ENCODE measurements around the gene ZNF474. TPM values are rescaled to one million over a fixed set of nuclear protein-coding genes. Genes with fewer than 3 reads are reported as not detected.
A peak's percentile ranks its signal among the peaks of the same experiment; 100 is the strongest.

The ZNF474 gene
- total RNA-seq, 2 donors from 2014 or later, result 0.57 TPM; not detected in 1

GRCh38 chr5:122124766-122125165 is 4.6 kb upstream of the ZNF474 start:
- peaks cover 16% of the 10 kb centered on the region for H3K27me3 Mint-ChIP-seq
- no peaks in the 10 kb centered on the region for H3K36me3 Mint-ChIP-seq (ENCODE audit: low read depth)
- no peaks in the 10 kb centered on the region for H3K4me1 Mint-ChIP-seq
- no peaks in the 10 kb centered on the region for H3K9me3 ChIP-seq (ENCODE audit: control insufficient read depth, low read length, poor library complexity, severe bottlenecking)
- H3K27ac Mint-ChIP-seq, result no peak overlapping the region
- no peak overlapping the region for H3K4me3 Mint-ChIP-seq
- DNase-seq (no peak), ATAC-seq (no peak)

- no peak for DNase-seq
- Mint-ChIP-seq H3K4me3 (no peak overlapping the region), H3K27ac (peak overlapping the region; percentile 21), H3K36me3 (ENCODE audit: low read depth) (no peaks in the 10 kb centered on the region), H3K27me3 (peaks cover 10% of the 10 kb centered on the region), H3K4me1 (no peaks in the 10 kb centered on the region)
- ATAC-seq, result no peak
- H3K9me3 ChIP-seq (ENCODE audit: control insufficient read depth, low read length, poor library complexity, severe bottlenecking), result no peaks in the 10 kb centered on the region
Measured at GRCh38 chr5:122126177-122126755, 3.1 kb upstream of the ZNF474 start.

GRCh38 chr5:122126756-122127321 is 2.5 kb upstream of the ZNF474 start:
- no peak overlapping the region for H3K4me3 Mint-ChIP-seq
- H3K27me3 Mint-ChIP-seq, result peaks cover 4% of the 10 kb centered on the region
- H3K36me3 Mint-ChIP-seq (ENCODE audit: low read depth), result no peaks in the 10 kb centered on the region
- no peak for DNase-seq
- H3K4me1 Mint-ChIP-seq, result no peaks in the 10 kb centered on the region
- H3K9me3 ChIP-seq (ENCODE audit: control insufficient read depth, low read length, poor library complexity, severe bottlenecking), result no peaks in the 10 kb centered on the region
- ATAC-seq, result no peak
- H3K27ac Mint-ChIP-seq, result peak overlapping the region; percentile 21

- Mint-ChIP-seq H3K27me3 (no peaks in the 10 kb centered on the region), H3K4me1 (no peaks in the 10 kb centered on the region), H3K36me3 (ENCODE audit: low read depth) (no peaks in the 10 kb centered on the region), H3K27ac (no peak overlapping the region), H3K4me3 (no peak overlapping the region)
- ATAC-seq, result no peak
- DNase-seq, result no peak
- no peaks in the 10 kb centered on the region for H3K9me3 ChIP-seq (ENCODE audit: control insufficient read depth, low read length, poor library complexity, severe bottlenecking)
Measured at GRCh38 chr5:122130152-122130551, 806 bp downstream of the ZNF474 start.

GRCh38 chr5:122137702-122138101 is 8.4 kb downstream of the ZNF474 start:
- Mint-ChIP-seq H3K4me1 (peaks cover 17% of the 10 kb centered on the region), H3K27me3 (peaks cover 4% of the 10 kb centered on the region), H3K4me3 (peak overlapping the region; percentile 78), H3K36me3 (ENCODE audit: low read depth) (no peaks in the 10 kb centered on the region), H3K27ac (peak overlapping the region; percentile 16)
- ATAC-seq (peak; percentile 86), DNase-seq (no peak)
- H3K9me3 ChIP-seq (ENCODE audit: control insufficient read depth, low read length, poor library complexity, severe bottlenecking), result no peaks in the 10 kb centered on the region

GRCh38 chr5:122138356-122138755 is 9.0 kb downstream of the ZNF474 start:
- no peaks in the 10 kb centered on the region for H3K9me3 ChIP-seq (ENCODE audit: control insufficient read depth, low read length, poor library complexity, severe bottlenecking)
- Mint-ChIP-seq H3K27ac (peak overlapping the region; percentile 16), H3K27me3 (peaks cover 4% of the 10 kb centered on the region), H3K4me1 (peaks cover 17% of the 10 kb centered on the region), H3K4me3 (no peak overlapping the region), H3K36me3 (ENCODE audit: low read depth) (no peaks in the 10 kb centered on the region)
- DNase-seq (no peak), ATAC-seq (no peak)

GRCh38 chr5:122140900-122141299 is 11.6 kb downstream of the ZNF474 start:
- no peak for DNase-seq
- H3K4me3 Mint-ChIP-seq, result no peak overlapping the region
- no peak overlapping the region for H3K27ac Mint-ChIP-seq
- peaks cover 4% of the 10 kb centered on the region for H3K27me3 Mint-ChIP-seq
- no peaks in the 10 kb centered on the region for H3K36me3 Mint-ChIP-seq (ENCODE audit: low read depth)
- peaks cover 17% of the 10 kb centered on the region for H3K4me1 Mint-ChIP-seq
- no peaks in the 10 kb centered on the region for H3K9me3 ChIP-seq (ENCODE audit: control insufficient read depth, low read length, poor library complexity, severe bottlenecking)
- ATAC-seq, result no peak

- Mint-ChIP-seq H3K27me3 (peaks cover 4% of the 10 kb centered on the region), H3K27ac (no peak overlapping the region), H3K4me3 (no peak overlapping the region), H3K4me1 (peaks cover 17% of the 10 kb centered on the region), H3K36me3 (ENCODE audit: low read depth) (no peaks in the 10 kb centered on the region)
- no peaks in the 10 kb centered on the region for H3K9me3 ChIP-seq (ENCODE audit: control insufficient read depth, low read length, poor library complexity, severe bottlenecking)
- ATAC-seq, result no peak
- DNase-seq, result no peak
Measured at GRCh38 chr5:122141751-122142150, 12.4 kb downstream of the ZNF474 start.

- DNase-seq (no peak), ATAC-seq (no peak)
- Mint-ChIP-seq H3K36me3 (ENCODE audit: low read depth) (no peaks in the 10 kb centered on the region), H3K4me1 (peaks cover 11% of the 10 kb centered on the region), H3K27me3 (peaks cover 4% of the 10 kb centered on the region), H3K4me3 (no peak overlapping the region), H3K27ac (no peak overlapping the region)
- no peaks in the 10 kb centered on the region for H3K9me3 ChIP-seq (ENCODE audit: control insufficient read depth, low read length, poor library complexity, severe bottlenecking)
Measured at GRCh38 chr5:122142480-122143164, 13.3 kb downstream of the ZNF474 start.

GRCh38 chr5:122144236-122144635 is 14.9 kb downstream of the ZNF474 start:
- no peak for ATAC-seq
- no peak for DNase-seq
- H3K27ac Mint-ChIP-seq, result no peak overlapping the region
- peaks cover 4% of the 10 kb centered on the region for H3K27me3 Mint-ChIP-seq
- H3K36me3 Mint-ChIP-seq (ENCODE audit: low read depth), result no peaks in the 10 kb centered on the region
- H3K9me3 ChIP-seq (ENCODE audit: control insufficient read depth, low read length, poor library complexity, severe bottlenecking), result no peaks in the 10 kb centered on the region
- no peaks in the 10 kb centered on the region for H3K4me1 Mint-ChIP-seq
- H3K4me3 Mint-ChIP-seq, result no peak overlapping the region

GRCh38 chr5:122145906-122146305 is 16.6 kb downstream of the ZNF474 start:
- DNase-seq (no peak), ATAC-seq (no peak)
- H3K36me3 Mint-ChIP-seq (ENCODE audit: low read depth), result no peaks in the 10 kb centered on the region
- no peak overlapping the region for H3K27ac Mint-ChIP-seq
- no peaks in the 10 kb centered on the region for H3K4me1 Mint-ChIP-seq
- H3K9me3 ChIP-seq (ENCODE audit: control insufficient read depth, low read length, poor library complexity, severe bottlenecking), result no peaks in the 10 kb centered on the region
- H3K4me3 Mint-ChIP-seq, result no peak overlapping the region
- no peaks in the 10 kb centered on the region for H3K27me3 Mint-ChIP-seq

GRCh38 chr5:122149321-122150090 is 20.2 kb downstream of the ZNF474 start:
- Mint-ChIP-seq H3K4me1 (peaks cover 3% of the 10 kb centered on the region), H3K27me3 (no peaks in the 10 kb centered on the region), H3K36me3 (ENCODE audit: low read depth) (no peaks in the 10 kb centered on the region), H3K4me3 (no peak overlapping the region), H3K27ac (no peak overlapping the region)
- no peak for ATAC-seq
- no peak for DNase-seq
- H3K9me3 ChIP-seq (ENCODE audit: control insufficient read depth, low read length, poor library complexity, severe bottlenecking), result no peaks in the 10 kb centered on the region

GRCh38 chr5:122150215-122150614 is 20.9 kb downstream of the ZNF474 start:
- no peak for ATAC-seq
- no peaks in the 10 kb centered on the region for H3K9me3 ChIP-seq (ENCODE audit: control insufficient read depth, low read length, poor library complexity, severe bottlenecking)
- Mint-ChIP-seq H3K27me3 (no peaks in the 10 kb centered on the region), H3K4me3 (no peak overlapping the region), H3K4me1 (peaks cover 5% of the 10 kb centered on the region), H3K27ac (no peak overlapping the region), H3K36me3 (ENCODE audit: low read depth) (no peaks in the 10 kb centered on the region)
- no peak for DNase-seq
